Glutamatergic neuron (in vitro differentiated cells): Measurements from ENCODE around the gene ABCG4. TPM values are rescaled to one million over a fixed set of nuclear protein-coding genes. Genes with fewer than 3 reads are reported as not detected.

ENCODE experiments used
- DNase-seq: peaks from one replicate; pipeline ENCODE4 v3.0.0; 2022
- H3K27ac Mint-ChIP-seq: one replicate; pipeline ENCODE4 v1.8.0; 2020; ENCODE audit warnings: mild to moderate bottlenecking, mixed read lengths, inconsistent platforms; ENCODE audit not compliant: unreplicated experiment
- H3K27me3 Mint-ChIP-seq: one replicate; pipeline ENCODE4 v1.8.0; 2020; ENCODE audit warnings: mild to moderate bottlenecking, moderate library complexity, mixed read lengths, inconsistent platforms; ENCODE audit not compliant: unreplicated experiment
- H3K36me3 Mint-ChIP-seq: one replicate; pipeline ENCODE4 v1.8.0; 2020; ENCODE audit warnings: mild to moderate bottlenecking, mixed read lengths, inconsistent platforms; ENCODE audit not compliant: unreplicated experiment
- H3K4me1 Mint-ChIP-seq: one replicate; pipeline ENCODE4 v1.8.0; 2020; ENCODE audit warnings: mild to moderate bottlenecking, low read depth, mixed read lengths, inconsistent platforms; ENCODE audit not compliant: unreplicated experiment
- H3K4me3 Mint-ChIP-seq: one replicate; pipeline ENCODE4 v1.8.0; 2020; ENCODE audit warnings: mild to moderate bottlenecking, mixed read lengths, inconsistent platforms; ENCODE audit not compliant: unreplicated experiment
- H3K9me3 Mint-ChIP-seq: one replicate; pipeline ENCODE4 v1.8.0; 2020; ENCODE audit warnings: mild to moderate bottlenecking, moderate library complexity, mixed read lengths, inconsistent platforms; ENCODE audit not compliant: unreplicated experiment
- total RNA-seq: library from RNA; stranded (reverse); fragmentation: NEBNext Ultra II Directional; extraction: Animal tissue kit (Norgen Biotek cat#: 25700); gene quantifications from one replicate; pipeline ENCODE4 v1.2.1, GENCODE V29; 2021; ENCODE audit not compliant: unreplicated experiment
- TF ChIP-seq, protein P1 (sequence below): fragments of 200-600 bp; sonication (generic); IDR thresholded peaks from one replicate; pipeline ENCODE4 v1.5.0; 2021; ENCODE audit not compliant: partially characterized antibody, unreplicated experiment

Gene ABCG4
- total RNA-seq, 1 donor from 2014 or later: 2.4 TPM

DNA sequence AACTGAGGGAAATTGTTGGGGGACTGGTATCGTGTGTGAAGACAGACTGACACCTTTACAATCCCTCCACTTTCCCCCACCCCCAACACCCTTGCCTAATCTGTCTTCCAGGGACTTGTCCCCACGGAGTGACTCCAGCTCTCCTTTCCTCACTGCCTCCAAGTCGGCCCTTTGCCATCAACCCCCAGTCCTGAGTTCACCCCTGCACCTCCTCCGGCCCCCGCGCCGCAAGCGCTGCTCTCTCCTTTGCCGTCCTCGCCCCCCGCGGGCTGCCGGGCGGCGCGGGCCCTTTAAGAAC lies 183 bp upstream of the ABCG4 start:
- H3K27me3 Mint-ChIP-seq: peaks cover 7% of the 10 kb centered on the region
- TF ChIP-seq, protein P1, sequence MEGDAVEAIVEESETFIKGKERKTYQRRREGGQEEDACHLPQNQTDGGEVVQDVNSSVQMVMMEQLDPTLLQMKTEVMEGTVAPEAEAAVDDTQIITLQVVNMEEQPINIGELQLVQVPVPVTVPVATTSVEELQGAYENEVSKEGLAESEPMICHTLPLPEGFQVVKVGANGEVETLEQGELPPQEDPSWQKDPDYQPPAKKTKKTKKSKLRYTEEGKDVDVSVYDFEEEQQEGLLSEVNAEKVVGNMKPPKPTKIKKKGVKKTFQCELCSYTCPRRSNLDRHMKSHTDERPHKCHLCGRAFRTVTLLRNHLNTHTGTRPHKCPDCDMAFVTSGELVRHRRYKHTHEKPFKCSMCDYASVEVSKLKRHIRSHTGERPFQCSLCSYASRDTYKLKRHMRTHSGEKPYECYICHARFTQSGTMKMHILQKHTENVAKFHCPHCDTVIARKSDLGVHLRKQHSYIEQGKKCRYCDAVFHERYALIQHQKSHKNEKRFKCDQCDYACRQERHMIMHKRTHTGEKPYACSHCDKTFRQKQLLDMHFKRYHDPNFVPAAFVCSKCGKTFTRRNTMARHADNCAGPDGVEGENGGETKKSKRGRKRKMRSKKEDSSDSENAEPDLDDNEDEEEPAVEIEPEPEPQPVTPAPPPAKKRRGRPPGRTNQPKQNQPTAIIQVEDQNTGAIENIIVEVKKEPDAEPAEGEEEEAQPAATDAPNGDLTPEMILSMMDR: no peak
- no peak overlapping the region for H3K27ac Mint-ChIP-seq
- no peak for DNase-seq
- peaks cover 6% of the 10 kb centered on the region for H3K9me3 Mint-ChIP-seq
- H3K36me3 Mint-ChIP-seq: peaks cover 6% of the 10 kb centered on the region
- H3K4me3 Mint-ChIP-seq: peak overlapping the region; percentile 88
- H3K4me1 Mint-ChIP-seq: peaks cover 15% of the 10 kb centered on the region

DNA sequence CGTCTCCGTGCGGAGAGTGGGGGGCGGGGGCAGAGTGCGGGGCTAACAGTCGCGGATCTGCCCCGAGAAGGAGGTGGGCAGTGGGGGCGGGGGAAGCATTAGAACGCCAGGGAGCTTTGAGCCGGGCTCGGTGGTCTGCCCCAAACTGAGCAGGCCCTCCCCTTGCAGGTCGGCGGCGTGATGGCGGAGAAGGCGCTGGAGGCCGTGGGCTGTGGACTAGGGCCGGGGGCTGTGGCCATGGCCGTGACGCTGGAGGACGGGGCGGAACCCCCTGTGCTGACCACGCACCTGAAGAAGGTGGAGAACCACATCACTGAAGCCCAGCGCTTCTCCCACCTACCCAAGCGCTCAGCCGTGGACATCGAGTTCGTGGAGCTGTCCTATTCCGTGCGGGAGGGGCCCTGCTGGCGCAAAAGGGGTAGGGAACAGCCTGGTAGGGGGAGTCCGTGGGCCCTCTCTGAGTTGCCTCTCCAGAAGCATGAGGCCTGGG lies 979 bp downstream of the ABCG4 start:
- Mint-ChIP-seq H3K36me3 (peaks cover 6% of the 10 kb centered on the region), H3K27me3 (peaks cover 7% of the 10 kb centered on the region), H3K27ac (no peak overlapping the region), H3K9me3 (peaks cover 6% of the 10 kb centered on the region), H3K4me3 (peak overlapping the region; percentile 68), H3K4me1 (peaks cover 15% of the 10 kb centered on the region)
- TF ChIP-seq, protein P1: no peak
- no peak for DNase-seq

DNA sequence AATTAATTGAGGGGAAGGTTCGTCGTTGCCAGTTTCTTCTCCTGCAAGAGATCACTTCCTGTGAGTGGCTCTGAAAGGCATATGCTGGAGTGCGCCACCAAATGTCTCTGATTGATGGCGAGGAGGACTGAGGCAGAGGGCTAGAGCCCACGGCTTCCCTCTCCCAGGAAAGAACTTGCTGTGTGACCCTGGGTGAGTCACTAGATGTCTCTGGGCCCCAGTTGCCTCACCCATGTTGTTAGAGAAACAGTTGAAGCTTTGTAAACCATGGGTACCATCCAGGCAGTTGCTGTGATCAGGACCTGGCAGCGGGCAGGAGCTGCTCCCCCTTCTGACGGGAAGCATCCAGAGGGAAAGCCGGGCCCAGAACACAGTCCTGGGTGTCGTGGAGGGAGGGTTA lies 3.2 kb downstream of the ABCG4 start:
- H3K4me3 Mint-ChIP-seq: no peak overlapping the region
- TF ChIP-seq, protein P1: no peak
- no peak overlapping the region for H3K27ac Mint-ChIP-seq
- H3K4me1 Mint-ChIP-seq: peaks cover 10% of the 10 kb centered on the region
- DNase-seq: no peak
- H3K9me3 Mint-ChIP-seq: peaks cover 6% of the 10 kb centered on the region
- peaks cover 7% of the 10 kb centered on the region for H3K27me3 Mint-ChIP-seq
- peaks cover 6% of the 10 kb centered on the region for H3K36me3 Mint-ChIP-seq

DNA sequence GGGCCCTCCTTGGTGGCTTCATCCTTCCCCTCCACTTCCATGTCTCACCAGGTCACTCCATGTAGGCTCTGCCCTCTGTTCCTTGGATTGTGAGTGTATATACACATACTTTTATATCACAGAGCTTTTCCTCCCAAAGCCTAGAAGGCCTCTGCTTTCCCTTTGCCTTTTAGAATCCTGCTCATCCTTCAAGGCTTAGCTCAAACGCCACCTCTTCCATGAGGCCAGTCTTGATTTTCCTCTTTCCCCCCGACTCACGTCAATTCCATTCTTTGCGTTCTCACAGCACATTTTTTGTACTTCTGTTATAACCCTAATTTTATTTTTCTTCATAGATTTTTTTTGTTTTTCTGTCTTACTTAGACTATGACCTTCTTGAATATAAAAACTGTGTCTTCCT lies 3.8 kb downstream of the ABCG4 start:
- TF ChIP-seq, protein P1: no peak
- Mint-ChIP-seq H3K4me1 (peaks cover 7% of the 10 kb centered on the region), H3K27me3 (peaks cover 4% of the 10 kb centered on the region), H3K27ac (no peak overlapping the region), H3K9me3 (peaks cover 3% of the 10 kb centered on the region), H3K4me3 (no peak overlapping the region), H3K36me3 (peaks cover 1% of the 10 kb centered on the region)
- DNase-seq: no peak

DNA sequence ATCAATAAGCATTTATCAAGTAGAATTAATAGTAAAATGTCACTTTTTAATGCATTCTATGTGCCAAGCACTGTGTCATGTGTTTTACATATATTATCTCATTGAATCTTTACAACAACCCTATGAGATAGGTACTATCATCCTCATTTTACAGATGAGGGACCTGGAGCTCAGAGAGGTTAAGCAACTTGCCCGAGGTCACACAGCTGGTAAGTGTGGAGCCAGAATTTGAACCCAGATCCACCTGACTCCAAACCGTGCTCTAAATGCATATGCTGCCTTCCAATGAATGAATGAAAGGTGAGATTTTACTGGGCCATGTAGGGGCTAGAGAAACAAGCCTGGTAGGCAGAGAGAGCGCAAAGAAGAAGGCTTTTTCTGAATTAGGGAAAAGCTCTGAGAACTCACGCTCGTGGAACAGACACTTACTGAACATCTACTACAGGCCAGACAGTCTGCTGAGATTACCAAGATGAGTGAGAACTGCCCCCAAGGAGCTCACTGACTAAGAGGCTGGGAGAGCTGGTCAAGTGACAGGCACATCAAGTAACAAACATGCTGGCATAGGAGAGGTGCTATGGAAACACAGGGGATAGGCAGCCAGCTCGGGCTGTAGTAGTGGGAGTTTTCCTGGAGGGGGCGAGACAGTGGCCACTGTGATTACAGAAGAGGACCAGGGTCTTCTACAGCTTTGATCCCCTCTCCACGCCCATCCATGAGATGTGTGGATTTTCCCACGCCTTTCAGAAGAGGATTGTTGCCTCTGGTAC lies 4.4 kb downstream of the ABCG4 start:
- H3K36me3 Mint-ChIP-seq: no peaks in the 10 kb centered on the region
- TF ChIP-seq, protein P1: no peak
- H3K27ac Mint-ChIP-seq: no peak overlapping the region
- DNase-seq: no peak
- peaks cover under 1% of the 10 kb centered on the region for H3K9me3 Mint-ChIP-seq
- no peak overlapping the region for H3K4me3 Mint-ChIP-seq
- peaks cover 4% of the 10 kb centered on the region for H3K27me3 Mint-ChIP-seq
- peaks cover 1% of the 10 kb centered on the region for H3K4me1 Mint-ChIP-seq
